Left lung (tissue), 10 donors: Measurements from ENCODE around the gene BHLHA15. TPM values are rescaled to one million over a fixed set of nuclear protein-coding genes. Genes with fewer than 3 reads are reported as not detected.

Source experiments
- ATAC-seq: fragments of 200-7000 bp; cut with Tn5 transposase; one replicate; pipeline ENCODE4 v1.9.1; 2020; ENCODE audit warnings: moderate library complexity
- DNase-seq, 4 donors: peaks; one replicate each; pipeline ENCODE4 v3.0.0-alpha.2; 2013 to 2020
- H3K27ac ChIP-seq, 2 donors: fragments of 200-600 bp; sonication (generic) in 1 of 2; one replicate each; pipeline versions ENCODE4 v1.5.0 to v1.8.0; 2020 to 2021
- H3K27me3 ChIP-seq, 2 donors: fragments of 200-600 bp; sonication (generic) in 1 of 2; one replicate each; pipeline versions ENCODE4 v1.5.0 to v1.8.0; 2020 to 2021
- H3K36me3 ChIP-seq, 2 donors: fragments of 200-600 bp; sonication (generic) in 1 of 2; one replicate each; pipeline versions ENCODE4 v1.5.0 to v1.8.0; 2020 to 2021
- H3K4me1 ChIP-seq, 2 donors: fragments of 200-600 bp; one replicate each; pipeline ENCODE4 v1.8.0; 2021
- H3K4me3 ChIP-seq, 2 donors: fragments of 200-600 bp; sonication (generic) in 1 of 2; one replicate each; pipeline versions ENCODE4 v1.5.0 to v1.8.0; 2020 to 2021; ENCODE audit warnings: mild to moderate bottlenecking in 1 of 2
- H3K9me3 ChIP-seq, 2 donors: fragments of 200-600 bp; sonication (generic) in 1 of 2; one replicate each; pipeline versions ENCODE4 v1.5.0 to v1.8.0; 2020 to 2021
- CTCF ChIP-seq, 2 donors: fragments of 200-600 bp; sonication (generic) in 1 of 2; IDR thresholded peaks; one replicate each; pipeline versions ENCODE4 v1.5.0 to v1.8.0; 2021; ENCODE audit warnings: antibody characterized with exemption in 2 of 2
- intact Hi-C, 2 donors: fragments of 100-400 bp; cut with DNase I; formaldehyde crosslinking; loops; one replicate each; pipeline versions ENCODE4 v1.11.2 to v1.14.2; 2022
- polyA plus RNA-seq, 6 donors: library from polyadenylated mRNA; unstranded; fragments of 120-200 nt; gene quantifications; one replicate each; pipeline ENCODE4 v1.2.1, GENCODE V29; 2013; ENCODE audit not compliant: insufficient read length in 6 of 6
- total RNA-seq, 2 donors: library from RNA; stranded (reverse); fragmentation: NEBNext Ultra II Directional; extraction: Animal tissue kit (Norgen Biotek cat#: 25700); gene quantifications; one replicate each; pipeline ENCODE4 v1.2.1, GENCODE V29; 2021
- donor health status: DM: no; HTN: yes; CAD: no.
- donor health status: DM: no; HTN: no; CAD: no.

BHLHA15 gene
- total and polyA plus RNA-seq, 8 donors, result 0.44 to 2.4 (median 0.86) TPM; not detected in 1

- TF ChIP-seq CTCF (IDR thresholded peaks at IDR 0.05), result no peak
- no peak for ATAC-seq
- intact Hi-C loops, result no loop called here
Measured at GRCh38 chr7:98185101-98185500, 26.1 kb upstream of the BHLHA15 start.

GRCh38 chr7:98186452-98187137 is 24.6 kb upstream of the BHLHA15 start:
- intact Hi-C loops, result no loop called here
- H3K27me3 ChIP-seq, result no peaks in the 10 kb centered on the region
- no peak overlapping the region for H3K4me3 ChIP-seq
- peaks cover 0 to 31% of the 10 kb centered on the region in 2 donors for H3K36me3 ChIP-seq
- no peaks in the 10 kb centered on the region for H3K9me3 ChIP-seq
- no peak for TF ChIP-seq CTCF (IDR thresholded peaks at IDR 0.05)
- DNase-seq (no peak), ATAC-seq (peak; percentile 52)
- peaks cover 0 to 12% of the 10 kb centered on the region in 2 donors for H3K4me1 ChIP-seq
- H3K27ac ChIP-seq, result no peak overlapping the region

More at GRCh38 chr7:98185101-98185500, 26.1 kb upstream of the BHLHA15 start:
- Histone ChIP-seq H3K9me3 (no peaks in the 10 kb centered on the region), H3K4me3 (no peak overlapping the region), H3K4me1 (peaks cover 0 to 12% of the 10 kb centered on the region in 2 donors), H3K36me3 (peaks cover 0 to 17% of the 10 kb centered on the region in 2 donors), H3K27me3 (no peaks in the 10 kb centered on the region), H3K27ac (no peak overlapping the region)
- no peak for DNase-seq

- intact Hi-C loops, result no loop called here
Measured at GRCh38 chr7:98187138-98187502, 24.1 kb upstream of the BHLHA15 start.

GRCh38 chr7:98189559-98189958 is 21.7 kb upstream of the BHLHA15 start:
- no peaks in the 10 kb centered on the region for H3K27me3 ChIP-seq
- no peak overlapping the region for H3K27ac ChIP-seq
- peaks cover 0 to 12% of the 10 kb centered on the region in 2 donors for H3K4me1 ChIP-seq
- TF ChIP-seq CTCF (IDR thresholded peaks at IDR 0.05), result no peak
- H3K36me3 ChIP-seq, result peaks cover 0 to 60% of the 10 kb centered on the region in 2 donors
- no peaks in the 10 kb centered on the region for H3K9me3 ChIP-seq
- ATAC-seq (no peak), DNase-seq (no peak)
- no peak overlapping the region for H3K4me3 ChIP-seq
- intact Hi-C loops, result no loop called here

More at GRCh38 chr7:98187138-98187502, 24.1 kb upstream of the BHLHA15 start:
- no peak overlapping the region for H3K27ac ChIP-seq
- H3K27me3 ChIP-seq, result no peaks in the 10 kb centered on the region
- DNase-seq (no peak), ATAC-seq (no peak)
- H3K4me3 ChIP-seq, result no peak overlapping the region
- no peaks in the 10 kb centered on the region for H3K9me3 ChIP-seq
- H3K4me1 ChIP-seq, result peaks cover 0 to 12% of the 10 kb centered on the region in 2 donors
- H3K36me3 ChIP-seq, result peaks cover 0 to 36% of the 10 kb centered on the region in 2 donors
- TF ChIP-seq CTCF (IDR thresholded peaks at IDR 0.05), result no peak

- intact Hi-C loops, result no loop called here
- Histone ChIP-seq H3K36me3 (peaks cover 0 to 83% of the 10 kb centered on the region in 2 donors), H3K9me3 (no peaks in the 10 kb centered on the region), H3K27me3 (no peaks in the 10 kb centered on the region), H3K4me1 (peaks cover 0 to 5% of the 10 kb centered on the region in 2 donors), H3K4me3 (no peak overlapping the region), H3K27ac (no peak overlapping the region)
- DNase-seq (no peak), ATAC-seq (no peak)
- TF ChIP-seq CTCF (IDR thresholded peaks at IDR 0.05), result no peak
Measured at GRCh38 chr7:98191668-98192431, 19.4 kb upstream of the BHLHA15 start.
